ENCODE measurements around the gene PRPF4.
"Not testable (repeated sequence)": the region's sequence is repeated elsewhere in the genome, so short reads cannot be mapped to it uniquely, and the experiment has no call there.

Gene PRPF4

DNA sequence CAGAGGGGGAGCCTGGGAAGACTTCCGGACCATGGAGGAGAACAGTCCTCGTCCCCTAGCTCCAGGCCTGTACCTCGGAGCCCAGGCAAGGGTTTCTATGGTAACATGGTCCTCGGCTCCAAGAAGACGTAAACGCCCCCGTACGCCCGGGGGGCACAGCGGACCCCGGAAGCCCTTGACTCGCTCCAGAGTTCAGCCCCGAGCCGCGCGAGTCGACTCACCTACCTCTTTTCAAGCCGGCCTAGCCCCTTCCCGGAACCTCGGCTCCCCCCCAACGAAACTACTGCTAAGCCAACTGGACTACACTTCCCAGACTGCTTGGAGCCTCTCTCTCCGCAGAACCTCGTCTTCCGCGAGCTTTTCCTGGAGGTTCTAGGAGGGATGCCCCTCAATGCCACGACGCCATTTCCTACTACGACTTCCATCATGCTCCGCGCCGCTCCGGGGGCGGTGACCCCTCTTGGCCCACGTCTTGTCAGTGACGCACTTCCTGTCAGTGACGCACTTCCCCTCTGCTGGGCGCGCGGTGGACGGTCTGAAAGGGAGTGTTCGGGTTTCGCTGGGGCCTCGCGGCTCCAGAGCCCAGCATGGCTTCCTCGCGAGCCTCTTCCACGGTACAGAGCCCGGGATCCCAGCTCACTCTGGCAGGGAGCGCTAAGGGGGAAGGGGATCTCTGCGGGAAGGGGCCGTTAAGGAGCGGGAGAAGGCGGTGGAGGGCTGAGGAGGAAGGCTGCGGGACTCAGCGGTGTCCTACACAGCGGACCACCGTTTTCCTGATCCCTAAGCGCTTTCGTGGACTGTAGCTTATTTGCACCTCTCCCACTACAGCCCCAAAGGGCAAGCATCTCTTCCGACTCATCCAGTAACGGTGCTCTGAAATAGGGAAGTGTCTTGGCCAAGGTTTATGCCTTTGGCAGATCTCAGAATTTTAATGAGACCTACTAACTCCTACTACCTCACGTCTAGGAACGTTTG is at the start of gene PRPF4, which contains the start of gene CDC26:
Gene PRPF4, plus strand, starts transcription at position 502 of the 975 bp plus-strand sequence. Its CDS starts 86 bp downstream, at position 588.
Gene CDC26, minus strand, starts transcription at position 416 of the 975 bp plus-strand sequence. CDS start 3,065 bp downstream, outside the sequence.
- DNase-seq: peak; percentile 96 to 97

- DNase-seq: no peak
Measured at GRCh38 chr9:113227436-113227835, 48.0 kb upstream of the PRPF4 start.

GRCh38 chr9:113228130-113228665 is 47.3 kb upstream of the PRPF4 start:
- DNase-seq: no peak

DNA sequence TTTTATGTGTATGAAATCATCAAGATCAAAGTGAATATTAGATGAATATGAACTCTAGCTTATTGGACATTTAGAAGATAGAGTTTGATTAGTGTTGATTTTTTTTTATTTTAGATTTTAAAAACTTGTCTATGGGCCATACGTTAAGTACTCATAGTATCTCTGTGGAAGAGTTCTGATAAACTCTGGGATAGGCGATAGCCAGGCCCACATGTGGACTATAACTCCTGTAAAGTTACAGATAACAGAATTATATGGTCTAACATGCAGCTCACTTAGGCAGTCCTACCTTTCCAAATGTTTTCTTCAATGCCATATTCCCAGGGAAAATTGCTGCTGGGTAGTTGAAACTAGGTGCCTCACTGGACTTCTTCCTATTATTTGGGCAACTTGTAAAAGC is 43.8 kb upstream of the PRPF4 start:
- no peak for DNase-seq

GRCh38 chr9:113235701-113236255 is 39.7 kb upstream of the PRPF4 start:
- DNase-seq: not testable (repeated sequence)

DNA sequence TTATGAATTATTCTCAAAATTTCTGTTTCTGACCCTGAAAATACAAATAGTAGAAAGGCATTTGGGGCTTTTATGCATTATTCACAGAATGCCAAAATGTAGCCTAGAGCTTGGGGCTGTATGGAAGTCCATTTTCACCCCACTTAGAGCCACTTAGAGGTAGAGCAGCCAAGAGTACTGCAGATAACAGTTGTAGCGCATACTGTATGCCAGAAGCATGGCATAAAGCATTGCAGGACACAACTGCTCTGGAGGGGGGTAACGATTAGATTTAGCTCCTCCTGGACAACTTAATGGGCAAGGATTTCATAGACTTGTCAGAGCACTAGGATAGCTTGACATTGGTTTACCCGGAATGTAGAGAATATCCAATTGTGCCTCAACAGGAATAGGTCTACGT is 38.4 kb upstream of the PRPF4 start:
- no peak for DNase-seq

- DNase-seq: no peak
Measured at GRCh38 chr9:113238202-113238858, 37.1 kb upstream of the PRPF4 start.

GRCh38 chr9:113238859-113239232 is 36.6 kb upstream of the PRPF4 start:
- DNase-seq: no peak

GRCh38 chr9:113241161-113241560 is 34.3 kb upstream of the PRPF4 start:
- DNase-seq: no peak

- DNase-seq: no peak
Measured at GRCh38 chr9:113244556-113244955, 30.9 kb upstream of the PRPF4 start.

- DNase-seq: no peak
Measured at GRCh38 chr9:113245894-113246293, 29.6 kb upstream of the PRPF4 start.

DNA sequence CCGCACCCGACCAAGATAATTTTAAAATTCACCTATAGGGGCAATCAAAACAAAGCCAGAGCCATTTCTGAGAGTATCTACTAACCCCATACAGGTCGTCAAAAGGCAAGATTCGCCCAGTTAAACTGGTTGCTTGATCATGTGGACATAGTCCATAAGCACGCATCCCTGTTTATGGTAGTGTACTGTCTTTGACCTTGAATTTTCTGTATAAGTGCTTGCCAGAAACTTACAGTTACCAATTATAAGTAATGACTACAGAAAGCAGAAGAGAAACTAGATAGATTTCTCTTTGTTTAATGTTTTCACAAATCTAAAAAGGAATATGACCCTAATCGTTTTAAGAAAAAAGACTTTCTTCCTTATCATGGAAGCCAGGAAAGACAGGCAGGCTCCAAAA is 28.5 kb upstream of the PRPF4 start:
- DNase-seq: no peak

GRCh38 chr9:113247640-113248039 is 27.8 kb upstream of the PRPF4 start:
- no peak for DNase-seq

DNA sequence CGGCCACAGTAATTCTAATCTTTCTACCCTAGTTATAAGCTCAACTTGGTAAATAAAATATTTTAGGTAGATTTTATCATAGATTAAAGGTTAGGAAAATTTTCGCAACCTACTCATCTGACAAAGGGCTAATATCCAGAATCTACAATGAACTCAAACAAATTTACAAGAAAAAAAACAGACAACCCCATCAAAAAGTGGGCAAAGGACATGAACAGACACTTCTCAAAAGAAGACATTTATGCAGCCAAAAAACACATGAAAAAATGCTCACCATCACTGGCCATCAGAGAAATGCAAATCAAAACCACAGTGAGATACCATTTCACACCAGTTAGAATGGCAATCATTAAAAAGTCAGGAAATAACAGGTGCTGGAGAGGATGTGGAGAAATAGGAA is 25.8 kb upstream of the PRPF4 start:
- not testable (repeated sequence) for DNase-seq

DNA sequence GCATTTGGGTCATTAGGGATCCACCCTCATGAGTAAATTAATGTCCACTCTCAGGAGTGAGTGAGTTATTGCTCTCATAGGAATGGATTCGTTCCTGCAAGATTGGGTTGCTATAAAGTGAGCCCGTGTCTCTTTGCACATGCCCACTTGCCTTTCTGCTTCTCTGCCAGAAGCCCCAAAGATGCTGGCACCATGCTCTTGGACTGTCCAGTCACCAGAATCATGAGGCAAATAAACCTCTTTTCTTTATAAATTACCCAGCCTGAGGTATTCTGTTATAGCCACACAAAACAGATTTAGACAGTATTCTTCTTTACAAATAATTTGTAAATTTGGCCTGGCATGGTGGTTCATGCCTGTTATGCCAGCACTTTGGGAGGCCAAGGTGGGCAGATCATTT is 24.7 kb upstream of the PRPF4 start:
- no peak for DNase-seq

DNA sequence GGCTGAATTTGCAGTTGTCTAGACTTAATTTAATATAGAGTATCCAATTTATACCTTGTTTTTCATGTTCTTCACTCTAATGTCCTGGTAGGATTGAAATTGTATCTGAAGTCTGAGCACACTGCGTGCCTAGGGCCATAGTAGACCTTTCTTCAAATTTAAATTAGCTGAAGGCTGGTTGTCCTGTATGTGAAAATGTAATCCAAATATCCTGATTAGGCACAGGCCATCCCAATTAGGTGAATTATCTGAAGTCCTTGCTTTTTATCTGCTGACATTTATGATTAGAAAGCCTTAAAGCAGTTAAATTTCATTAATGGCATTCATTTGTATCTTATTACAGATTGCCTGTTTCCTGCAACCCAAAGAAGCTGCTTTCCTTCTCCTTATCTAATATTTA is 20.5 kb upstream of the PRPF4 start:
- no peak for DNase-seq

- DNase-seq: no peak
Measured at GRCh38 chr9:113255438-113255837, 20.0 kb upstream of the PRPF4 start.

GRCh38 chr9:113257863-113258262 is 17.6 kb upstream of the PRPF4 start:
- DNase-seq: no peak

DNA sequence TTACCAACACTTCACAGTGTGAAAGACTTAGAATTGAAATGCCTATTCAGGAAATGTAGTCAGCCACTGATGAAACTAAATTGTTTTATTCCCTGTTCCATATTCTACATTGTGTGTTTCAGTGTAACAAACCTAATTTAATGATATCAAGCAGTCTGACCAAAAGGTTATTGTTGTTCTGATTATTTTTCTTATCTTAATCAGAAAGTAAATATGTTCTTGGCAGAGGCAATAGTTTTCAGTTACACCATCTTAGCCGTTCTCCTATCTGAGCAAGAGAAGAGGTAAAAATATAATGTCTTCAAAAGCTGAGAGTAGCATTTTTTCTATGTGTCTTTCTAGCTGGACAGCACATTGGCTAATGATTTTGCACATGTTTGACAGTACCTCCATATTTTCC is 17.2 kb upstream of the PRPF4 start:
- DNase-seq: no peak

DNA sequence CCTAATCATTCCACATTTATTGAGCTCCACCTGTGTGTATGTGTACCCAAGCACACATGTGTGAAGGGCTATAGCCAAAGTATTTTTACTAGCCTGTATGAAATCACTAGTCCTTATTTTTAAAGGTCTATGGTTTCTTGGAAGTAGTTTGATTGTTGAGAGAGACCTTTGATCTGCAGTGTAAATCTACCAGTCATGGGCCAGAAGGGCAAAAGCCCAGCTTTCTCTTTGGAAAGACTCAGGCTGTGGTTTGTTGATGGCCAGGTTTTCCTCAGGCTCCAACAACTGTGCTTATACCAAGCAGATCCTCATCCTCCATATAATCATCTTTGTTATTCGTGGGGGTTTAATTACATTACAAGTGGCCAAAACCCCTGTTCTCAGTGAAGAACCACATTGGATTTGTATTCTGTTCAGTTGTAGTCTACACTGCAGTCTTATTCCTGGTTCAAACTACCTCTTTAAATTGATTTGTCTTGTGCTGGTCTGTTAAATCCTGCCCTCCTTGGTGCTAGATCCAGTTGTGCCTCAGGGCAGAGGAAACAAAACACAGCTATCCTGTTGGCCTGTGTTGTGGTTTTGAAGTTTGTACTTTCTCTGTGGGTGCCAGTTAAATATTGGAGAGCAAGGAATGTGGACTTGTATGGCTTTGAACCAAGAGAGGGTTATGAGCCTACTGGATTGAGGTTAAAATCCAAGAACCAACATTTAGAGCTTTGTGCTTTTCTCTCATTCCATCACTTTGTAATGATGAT is 13.4 kb upstream of the PRPF4 start:
- DNase-seq: no peak

- no peak for DNase-seq
Measured at GRCh38 chr9:113266174-113266573, 9.3 kb upstream of the PRPF4 start.

DNA sequence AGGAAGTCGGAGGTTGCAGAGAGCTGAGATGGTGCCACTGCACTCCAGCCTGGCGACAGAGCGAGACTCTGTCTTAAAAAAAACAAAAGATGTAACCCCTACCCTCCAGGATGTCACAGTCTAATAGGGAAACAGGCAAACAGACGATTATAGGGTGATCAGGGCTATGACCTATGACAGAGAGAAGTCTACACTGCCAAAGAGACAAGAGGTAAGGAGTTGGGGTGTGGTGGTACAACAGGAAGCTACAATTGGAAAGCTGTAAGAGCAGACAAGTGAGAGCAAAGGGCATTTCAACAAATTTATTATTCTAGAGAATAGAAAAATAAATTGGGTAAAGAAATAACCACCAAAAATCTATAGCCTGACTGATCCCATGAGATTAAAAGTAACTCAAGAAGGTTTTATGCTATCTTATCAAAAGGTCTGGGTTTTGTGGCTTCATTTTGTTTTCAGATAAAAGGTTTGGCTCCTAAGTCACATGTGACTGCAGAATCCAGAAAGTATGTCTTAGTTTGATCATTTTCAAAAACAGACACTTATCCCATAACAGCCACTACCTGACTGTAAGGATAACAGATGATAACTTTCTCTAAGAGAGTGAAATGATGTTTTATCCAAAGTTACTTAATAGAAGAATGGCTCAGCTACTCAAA is 7.4 kb upstream of the PRPF4 start:
- no peak for DNase-seq

All from stimulated activated CD4-positive, alpha-beta T cell treated with anti-CD3 and anti-CD28 coated beads, Interleukin-2, amount 100 ng/mL, for 24 hours (primary cell).